ENCODE results near the gene ADCY5. TPM values are rescaled to one million over a fixed set of nuclear protein-coding genes. Genes with fewer than 3 reads are reported as not detected.

Gene ADCY5
- total RNA-seq, 1 donor from 2014 or later, result 0.07 TPM

DNA sequence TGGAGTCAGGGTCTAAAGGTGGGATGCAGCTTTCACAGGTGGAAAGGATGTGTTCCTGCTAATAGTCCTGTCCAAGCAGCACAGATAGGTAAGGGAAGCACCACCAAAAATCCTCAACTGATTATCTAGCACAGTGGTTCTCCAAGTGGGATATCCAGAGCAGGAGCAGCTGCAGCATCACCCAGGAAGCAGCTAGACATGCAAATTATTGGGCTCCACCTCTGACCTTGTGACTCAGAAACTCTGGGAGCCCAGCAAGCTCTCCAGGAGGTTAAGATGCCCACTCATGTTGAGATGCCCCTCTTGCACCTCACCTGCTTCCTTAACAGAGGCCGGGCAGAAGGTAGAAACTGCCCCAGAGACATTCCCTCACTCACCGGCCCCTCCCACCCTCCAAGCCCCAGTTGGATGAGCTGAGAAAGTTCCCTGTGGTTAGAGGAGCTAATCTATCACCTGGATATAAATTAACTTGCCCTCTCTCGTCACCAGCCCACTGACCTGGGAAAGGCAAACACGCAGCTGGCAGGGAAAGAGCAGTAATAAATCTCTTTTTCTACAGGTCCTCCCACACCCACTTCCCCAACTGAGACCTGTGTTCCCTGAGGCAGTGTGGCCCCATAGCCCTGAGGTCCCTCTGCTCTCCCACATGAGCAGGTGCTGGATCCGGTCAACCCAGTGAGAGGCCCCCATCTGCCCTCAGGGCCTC is 39.3 kb downstream of the ADCY5 start:
- DNase-seq (ENCODE audit: low read depth, low spot score), result no peak

- no peak for DNase-seq (ENCODE audit: low read depth, low spot score)
These were observed 42.3 kb downstream of the ADCY5 start for GRCh38 chr3:123406598-123406997.

DNA sequence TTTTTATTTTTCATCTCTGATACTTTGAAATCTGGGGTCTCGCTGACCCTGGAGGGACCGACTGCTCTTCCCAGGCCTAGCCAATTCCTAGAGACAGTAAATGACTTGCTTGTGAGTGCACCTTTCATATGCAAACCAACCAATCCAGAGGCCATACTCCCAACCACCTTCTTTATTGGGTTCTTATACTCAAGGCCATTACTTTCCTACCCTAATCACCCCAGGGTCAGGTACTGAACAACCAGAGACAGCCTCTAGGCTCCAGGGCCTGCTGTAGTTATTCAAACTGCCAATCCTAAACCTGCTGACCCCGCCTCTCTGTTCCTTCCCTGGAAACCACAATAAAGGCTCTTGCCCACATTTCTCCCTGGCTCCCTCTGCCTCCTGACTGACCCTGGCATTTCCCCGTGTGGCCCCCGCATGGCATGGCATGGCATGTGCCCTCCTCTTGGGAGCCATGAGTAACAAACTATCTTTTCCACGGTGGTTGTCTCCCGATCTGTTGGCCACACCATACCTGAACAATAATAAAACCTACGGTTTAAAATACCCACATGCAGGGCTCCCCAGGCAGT is 42.9 kb downstream of the ADCY5 start:
- DNase-seq (ENCODE audit: low read depth, low spot score), result no peak

DNA sequence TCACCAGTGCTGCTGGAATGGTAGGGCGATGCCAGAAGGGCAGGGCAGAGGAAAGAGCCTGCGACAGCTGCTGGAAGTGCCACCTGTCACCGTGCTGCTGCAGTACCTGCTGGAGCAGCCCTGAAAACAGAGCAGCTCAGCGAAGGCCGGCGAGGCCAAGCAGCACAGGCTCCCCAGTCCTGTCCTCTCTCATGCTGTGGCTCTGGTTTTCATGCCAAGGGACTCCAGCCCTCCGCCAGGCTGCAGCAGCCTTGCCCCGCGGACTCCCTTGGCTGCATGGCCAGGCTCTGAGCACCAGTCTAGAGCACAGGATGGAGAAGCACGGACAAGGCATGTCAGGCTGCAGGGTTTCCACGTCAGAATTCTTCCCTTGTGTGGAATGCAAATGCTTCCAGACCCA is 43.9 kb downstream of the ADCY5 start:
- DNase-seq (ENCODE audit: low read depth, low spot score), result no peak

GRCh38 chr3:123404391-123404790 is 44.5 kb downstream of the ADCY5 start:
- no peak for DNase-seq (ENCODE audit: low read depth, low spot score)

DNA sequence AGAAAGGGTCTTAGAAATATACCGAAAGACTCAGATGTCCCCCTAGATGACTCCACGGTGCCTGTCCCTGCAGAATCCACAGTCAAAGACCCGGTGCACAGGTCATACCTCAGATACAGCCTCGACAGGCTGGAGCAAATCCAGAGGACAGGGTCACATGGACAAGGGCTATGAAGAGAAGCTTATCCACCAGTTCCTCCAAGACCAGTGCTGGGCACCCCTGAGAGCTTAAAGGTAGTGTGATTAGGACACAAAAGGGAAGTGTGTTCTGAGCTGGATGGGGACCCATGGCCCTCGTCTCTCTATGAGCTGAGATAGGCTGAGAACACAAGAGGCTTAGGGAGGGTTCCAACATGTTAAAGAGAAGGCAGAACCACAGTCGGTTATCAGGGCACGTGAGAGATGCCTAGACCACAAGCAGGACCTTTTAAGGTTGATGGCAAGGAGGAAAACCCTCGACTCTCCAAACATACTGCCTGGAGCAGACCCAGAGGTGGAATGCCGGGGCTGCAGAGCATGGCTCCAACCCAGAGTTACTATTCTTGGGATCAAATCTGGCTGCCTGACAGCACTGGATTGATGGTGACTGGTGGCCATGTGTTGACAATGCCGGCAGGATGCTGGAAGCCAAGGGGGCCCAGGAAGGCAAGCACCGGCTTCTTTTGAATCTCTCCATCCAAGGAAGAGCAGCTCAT is 46.9 kb downstream of the ADCY5 start:
- DNase-seq (ENCODE audit: low read depth, low spot score), result no peak

DNA sequence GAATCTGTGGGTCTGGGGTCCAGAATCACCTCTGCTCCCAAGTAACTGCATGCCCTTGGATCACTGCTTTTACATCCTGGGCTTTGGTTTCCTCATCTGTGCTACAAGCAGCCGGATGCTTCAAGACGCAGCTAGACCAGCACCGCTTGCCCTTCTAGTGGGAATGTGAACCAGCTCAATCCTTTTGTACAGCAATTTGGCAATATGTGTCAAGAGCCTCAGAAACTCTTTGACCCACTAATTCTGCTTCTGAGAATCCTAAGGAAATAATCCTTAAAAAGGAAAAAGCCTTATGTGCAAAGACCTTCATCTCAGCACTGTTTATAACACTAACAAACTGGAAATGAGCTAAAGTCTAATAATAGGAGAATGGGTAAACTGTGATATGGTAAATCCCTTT is 48.7 kb downstream of the ADCY5 start:
- DNase-seq (ENCODE audit: low read depth, low spot score), result no peak

DNA sequence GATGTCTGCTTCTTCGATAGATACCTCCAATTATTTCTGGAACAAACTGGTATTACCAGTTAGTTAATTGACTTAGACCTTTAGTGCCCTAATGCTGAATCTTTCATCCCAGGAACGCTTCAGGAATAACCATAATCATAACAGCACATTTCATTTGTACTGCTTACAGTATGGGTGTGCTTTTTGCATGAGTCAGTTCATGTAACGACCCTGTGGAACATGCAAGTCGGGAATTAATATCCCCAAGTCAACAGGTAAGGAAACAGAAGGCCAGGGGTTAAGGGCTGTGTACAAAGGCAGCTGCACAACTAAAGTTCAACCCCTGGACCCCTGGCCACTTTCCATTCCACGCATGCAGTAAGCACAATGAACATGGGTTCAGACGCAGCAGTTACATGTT is 49.2 kb downstream of the ADCY5 start:
- no peak for DNase-seq (ENCODE audit: low read depth, low spot score)

DNA sequence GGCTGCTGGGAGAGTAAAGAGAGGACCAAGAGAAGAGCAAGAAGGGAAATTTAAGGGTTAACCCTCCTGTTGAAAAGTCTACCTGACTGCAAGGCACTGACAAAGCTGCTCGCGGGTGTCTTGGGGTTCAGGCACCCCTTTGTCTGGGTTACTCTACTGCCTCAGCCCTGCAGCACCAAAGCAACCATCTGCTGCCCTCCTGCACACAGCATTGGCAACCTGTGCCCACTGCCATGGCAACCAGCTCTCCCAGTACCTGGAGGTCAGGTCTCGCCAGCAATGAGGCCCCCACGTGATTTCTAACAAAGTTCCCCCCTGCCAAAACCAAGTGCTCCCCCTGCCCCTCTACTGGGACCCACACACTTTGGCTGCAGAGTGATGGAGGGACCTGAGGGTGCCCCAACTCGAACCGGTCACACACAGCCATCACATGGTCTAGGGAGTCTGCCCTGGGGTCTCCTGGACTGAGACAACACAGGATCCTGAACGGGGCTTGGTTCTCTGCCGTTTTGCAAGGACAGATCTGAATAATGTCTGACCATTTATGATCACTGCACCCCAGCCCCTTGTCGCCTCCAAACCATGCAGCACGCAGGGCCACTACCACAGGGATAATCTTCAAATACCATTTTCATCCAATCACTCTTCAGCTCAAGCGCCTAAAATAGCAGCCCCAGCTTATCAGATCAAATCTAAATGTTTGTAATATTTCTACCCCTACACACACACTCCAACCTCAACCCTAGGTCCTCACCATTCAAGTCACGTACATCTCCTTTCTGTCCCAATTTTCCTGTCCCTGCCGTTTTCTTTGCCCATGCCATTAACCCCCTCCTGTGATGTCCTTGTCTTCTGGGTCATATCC is 50.7 kb downstream of the ADCY5 start:
- no peak for DNase-seq (ENCODE audit: low read depth, low spot score)

DNA sequence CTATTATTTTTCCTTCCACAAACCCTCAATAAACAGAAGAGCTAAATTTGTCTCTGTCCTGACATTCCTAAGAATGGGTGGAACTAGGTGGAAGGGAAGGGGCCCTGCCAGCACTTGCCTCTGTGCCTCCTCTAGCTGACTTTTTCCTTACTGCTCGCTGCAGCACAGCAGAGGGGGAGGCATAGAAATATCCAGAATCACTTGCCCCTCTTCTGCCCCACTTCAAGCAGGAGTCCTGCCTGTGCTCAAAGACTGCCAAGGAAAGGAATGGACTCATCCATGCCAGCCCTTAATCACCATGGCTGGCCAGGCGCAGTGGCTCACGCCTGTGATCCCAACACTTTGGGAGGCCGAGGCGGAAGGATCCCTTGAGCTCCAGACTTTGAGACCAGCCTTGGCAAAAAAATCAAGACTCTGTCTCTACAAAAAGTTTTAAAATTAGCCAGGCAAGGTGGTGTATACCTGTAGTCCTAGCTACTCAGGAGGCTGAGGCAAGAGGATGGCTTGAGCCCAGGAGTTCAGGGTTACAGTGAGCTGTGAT is 51.8 kb downstream of the ADCY5 start:
- no peak for DNase-seq (ENCODE audit: low read depth, low spot score)

DNA sequence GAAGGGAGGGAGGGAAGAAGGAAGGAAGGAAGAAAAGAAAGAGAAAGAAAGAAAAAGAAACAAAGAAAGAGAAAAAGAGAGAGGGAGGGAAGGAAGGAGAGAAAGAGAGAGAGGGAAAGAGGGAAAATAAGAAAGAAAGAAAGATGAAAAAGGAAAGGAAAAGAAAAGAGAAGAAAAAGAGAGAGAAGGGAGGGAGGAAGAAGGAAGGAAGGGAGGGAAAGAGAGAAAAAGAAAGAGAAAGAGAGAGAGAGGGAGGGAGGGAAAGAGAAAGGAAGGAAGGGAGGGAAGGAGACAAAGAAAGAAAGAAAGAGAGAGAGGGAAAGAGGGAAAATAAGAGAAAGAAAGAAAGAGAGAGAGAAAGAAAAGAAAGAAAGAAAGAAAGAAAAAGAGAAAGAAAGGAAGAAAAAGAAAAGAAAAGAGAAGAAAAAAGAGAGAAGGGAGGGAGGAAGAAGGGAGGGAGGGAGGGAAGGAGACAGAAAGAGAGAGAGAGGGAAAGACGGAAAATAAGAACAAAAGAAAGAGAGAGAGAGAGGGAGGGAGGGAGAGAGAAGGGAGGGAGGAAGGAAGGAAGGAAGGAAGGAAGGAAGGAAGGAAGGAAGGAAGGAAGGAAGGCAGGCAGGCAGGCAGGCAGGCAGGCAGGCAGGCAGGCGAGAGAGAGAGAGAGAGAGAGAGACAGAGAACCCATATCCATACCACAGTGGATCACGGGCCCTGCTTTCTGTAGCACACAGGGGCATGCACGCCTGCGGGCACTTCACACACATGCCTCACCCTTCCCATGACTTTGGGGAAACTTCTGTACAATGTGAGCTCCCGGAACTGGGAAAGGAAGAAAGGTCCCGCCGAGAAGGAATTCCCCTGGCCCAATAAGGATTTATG is 52.5 kb downstream of the ADCY5 start:
- DNase-seq (ENCODE audit: low read depth, low spot score), result no peak

GRCh38 chr3:123395235-123395634 is 53.7 kb downstream of the ADCY5 start:
- DNase-seq (ENCODE audit: low read depth, low spot score), result no peak

GRCh38 chr3:123394391-123395020 is 54.4 kb downstream of the ADCY5 start:
- no peak for DNase-seq (ENCODE audit: low read depth, low spot score)

GRCh38 chr3:123392871-123393620 is 55.8 kb downstream of the ADCY5 start:
- DNase-seq (ENCODE audit: low read depth, low spot score), result no peak

DNA sequence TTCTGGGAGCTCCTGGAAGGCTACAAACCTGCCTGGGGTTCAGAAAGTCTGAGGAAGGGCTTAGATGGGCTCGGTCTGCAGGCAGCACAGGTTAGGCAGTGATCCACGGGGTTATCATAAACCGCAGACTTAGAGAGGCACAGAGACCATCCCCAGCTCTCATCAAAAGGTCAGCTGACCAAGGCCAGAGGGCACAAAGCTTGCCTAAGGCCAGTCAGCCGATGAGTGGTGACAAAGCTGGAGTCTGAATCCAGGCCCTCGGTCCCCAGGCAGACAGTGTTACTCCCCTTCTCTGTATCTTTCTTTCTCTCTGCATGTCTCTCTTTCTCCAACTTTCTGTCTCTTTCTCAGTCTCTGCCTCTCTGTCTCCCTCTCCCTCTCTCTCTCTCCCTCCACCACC is 56.5 kb downstream of the ADCY5 start:
- no peak for DNase-seq (ENCODE audit: low read depth, low spot score)

- DNase-seq (ENCODE audit: low read depth, low spot score), result no peak
These were observed 57.9 kb downstream of the ADCY5 start for GRCh38 chr3:123390865-123391600.

DNA sequence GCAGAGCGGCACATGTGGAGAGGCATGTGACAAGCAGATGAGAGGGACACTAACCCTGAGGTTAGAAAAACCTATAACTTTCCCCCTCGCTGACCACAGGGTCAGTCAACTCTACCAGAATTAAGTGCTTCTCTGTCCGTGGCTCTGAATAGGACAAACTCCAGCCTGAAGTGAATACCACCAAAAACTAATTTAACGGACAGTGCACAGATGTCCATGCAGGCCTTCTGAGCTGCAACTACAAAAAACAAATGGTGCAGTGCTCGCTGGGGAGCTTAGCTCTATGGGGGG is 59.3 kb downstream of the ADCY5 start:
- DNase-seq (ENCODE audit: low read depth, low spot score), result no peak

DNA sequence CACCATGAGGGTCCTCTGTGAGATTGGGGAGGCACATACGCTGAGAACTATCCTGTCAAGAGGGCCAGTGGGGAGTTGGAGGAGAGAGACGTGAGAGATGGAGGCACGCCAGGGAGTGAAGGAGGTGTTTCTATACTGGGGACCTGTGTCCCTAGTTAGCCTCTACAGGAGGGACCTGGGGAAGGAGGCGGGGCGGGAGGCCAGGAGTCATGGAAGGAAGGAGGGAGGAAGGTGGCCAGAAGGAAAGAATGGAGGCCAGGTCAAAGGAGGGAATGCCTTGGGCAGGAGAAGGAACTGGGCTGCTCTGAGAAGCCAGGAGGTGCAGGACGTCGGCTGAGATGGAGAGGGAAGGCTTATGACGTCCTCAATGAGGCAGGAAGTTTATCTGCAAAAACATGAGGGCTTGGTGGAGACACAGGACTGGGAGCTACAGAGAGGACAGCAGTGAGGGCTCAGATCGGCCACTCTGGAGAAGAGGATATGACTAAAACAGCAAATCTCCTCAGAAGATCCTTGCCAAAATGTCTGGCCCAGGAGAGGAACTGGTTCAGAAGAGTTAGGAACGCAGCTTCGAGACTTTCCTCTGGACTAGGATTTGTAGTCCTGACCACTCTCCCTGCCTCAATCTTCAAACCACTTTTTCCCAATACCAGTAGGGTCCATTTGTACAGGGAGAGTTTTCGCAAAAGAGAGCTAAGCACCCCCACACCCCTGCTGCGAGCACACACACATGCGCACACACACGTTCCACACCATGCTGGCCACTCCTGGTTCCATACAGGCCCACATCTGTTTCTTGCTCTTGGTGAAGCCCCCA is 59.9 kb downstream of the ADCY5 start:
- no peak for DNase-seq (ENCODE audit: low read depth, low spot score)
